GM10266 (cell line): Measurements from ENCODE around the gene RRP12.
A peak's percentile ranks its signal among the peaks of the same experiment; 100 is the strongest.

ENCODE experiments used
- DNase-seq: peaks from one replicate; pipeline ENCODE4 v3.0.0; 2012; ENCODE audit errors: extremely low spot score
- TF ChIP-seq, protein P1 (sequence below): IDR thresholded peaks from 2 replicates; pipeline ENCODE4 v1.5.1; 2012; ENCODE audit warnings: mild to moderate bottlenecking, low read depth; ENCODE audit not compliant: control insufficient read depth, insufficient read depth; ENCODE audit errors: missing control alignments

The RRP12 gene

DNA sequence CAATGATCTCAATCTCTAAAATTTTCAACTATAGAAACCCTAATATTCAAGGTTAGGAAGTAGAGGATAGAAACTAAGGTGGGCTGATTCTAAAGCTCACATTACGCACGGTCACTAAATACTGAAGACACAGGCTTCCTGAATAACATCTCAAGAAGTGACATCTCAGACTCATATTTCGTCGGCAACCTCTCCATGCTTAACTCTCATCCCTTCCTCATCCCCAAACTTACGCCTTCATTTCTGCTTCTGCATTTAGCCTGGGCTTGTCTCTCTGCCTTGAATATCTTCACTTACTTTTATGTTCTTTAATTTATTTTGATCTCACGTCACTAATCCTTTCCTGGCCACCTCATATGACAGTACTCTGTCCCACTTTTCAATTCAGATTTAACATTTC, 34.1 kb upstream of the RRP12 start:
- TF ChIP-seq, protein P1, sequence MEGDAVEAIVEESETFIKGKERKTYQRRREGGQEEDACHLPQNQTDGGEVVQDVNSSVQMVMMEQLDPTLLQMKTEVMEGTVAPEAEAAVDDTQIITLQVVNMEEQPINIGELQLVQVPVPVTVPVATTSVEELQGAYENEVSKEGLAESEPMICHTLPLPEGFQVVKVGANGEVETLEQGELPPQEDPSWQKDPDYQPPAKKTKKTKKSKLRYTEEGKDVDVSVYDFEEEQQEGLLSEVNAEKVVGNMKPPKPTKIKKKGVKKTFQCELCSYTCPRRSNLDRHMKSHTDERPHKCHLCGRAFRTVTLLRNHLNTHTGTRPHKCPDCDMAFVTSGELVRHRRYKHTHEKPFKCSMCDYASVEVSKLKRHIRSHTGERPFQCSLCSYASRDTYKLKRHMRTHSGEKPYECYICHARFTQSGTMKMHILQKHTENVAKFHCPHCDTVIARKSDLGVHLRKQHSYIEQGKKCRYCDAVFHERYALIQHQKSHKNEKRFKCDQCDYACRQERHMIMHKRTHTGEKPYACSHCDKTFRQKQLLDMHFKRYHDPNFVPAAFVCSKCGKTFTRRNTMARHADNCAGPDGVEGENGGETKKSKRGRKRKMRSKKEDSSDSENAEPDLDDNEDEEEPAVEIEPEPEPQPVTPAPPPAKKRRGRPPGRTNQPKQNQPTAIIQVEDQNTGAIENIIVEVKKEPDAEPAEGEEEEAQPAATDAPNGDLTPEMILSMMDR, result no peak

GRCh38 chr10:97434557-97434956, 33.4 kb upstream of the RRP12 start:
- TF ChIP-seq, protein P1, result no peak
- DNase-seq, result no peak

More for the DNA sequence above, 34.1 kb upstream of the RRP12 start:
- DNase-seq, result no peak

DNA sequence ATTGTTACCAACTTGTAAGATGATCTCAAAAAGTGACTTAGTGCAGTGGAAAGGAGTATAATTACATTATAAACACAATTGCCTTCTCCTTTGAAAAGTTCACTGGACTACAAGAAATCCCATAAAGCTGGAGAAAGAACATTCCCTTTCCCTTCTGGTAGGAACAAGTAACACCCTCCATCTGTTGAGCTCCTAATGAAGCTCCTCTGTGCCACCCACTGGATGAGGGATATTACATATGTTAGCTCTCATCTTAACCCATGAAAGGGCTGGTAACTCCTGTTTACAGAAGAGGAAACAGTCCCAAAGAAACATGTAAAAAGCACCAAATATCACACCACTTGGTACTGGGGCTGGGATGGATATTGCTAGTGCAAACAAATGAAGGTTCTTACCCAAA, 32.9 kb upstream of the RRP12 start:
- TF ChIP-seq, protein P1, result no peak
- no peak for DNase-seq

- TF ChIP-seq, protein P1, result no peak
- no peak for DNase-seq
These were observed 27.4 kb upstream of the RRP12 start for GRCh38 chr10:97428572-97428981.

- DNase-seq, result peak; percentile 57
These were observed 26.5 kb upstream of the RRP12 start for GRCh38 chr10:97427571-97428179.

DNA sequence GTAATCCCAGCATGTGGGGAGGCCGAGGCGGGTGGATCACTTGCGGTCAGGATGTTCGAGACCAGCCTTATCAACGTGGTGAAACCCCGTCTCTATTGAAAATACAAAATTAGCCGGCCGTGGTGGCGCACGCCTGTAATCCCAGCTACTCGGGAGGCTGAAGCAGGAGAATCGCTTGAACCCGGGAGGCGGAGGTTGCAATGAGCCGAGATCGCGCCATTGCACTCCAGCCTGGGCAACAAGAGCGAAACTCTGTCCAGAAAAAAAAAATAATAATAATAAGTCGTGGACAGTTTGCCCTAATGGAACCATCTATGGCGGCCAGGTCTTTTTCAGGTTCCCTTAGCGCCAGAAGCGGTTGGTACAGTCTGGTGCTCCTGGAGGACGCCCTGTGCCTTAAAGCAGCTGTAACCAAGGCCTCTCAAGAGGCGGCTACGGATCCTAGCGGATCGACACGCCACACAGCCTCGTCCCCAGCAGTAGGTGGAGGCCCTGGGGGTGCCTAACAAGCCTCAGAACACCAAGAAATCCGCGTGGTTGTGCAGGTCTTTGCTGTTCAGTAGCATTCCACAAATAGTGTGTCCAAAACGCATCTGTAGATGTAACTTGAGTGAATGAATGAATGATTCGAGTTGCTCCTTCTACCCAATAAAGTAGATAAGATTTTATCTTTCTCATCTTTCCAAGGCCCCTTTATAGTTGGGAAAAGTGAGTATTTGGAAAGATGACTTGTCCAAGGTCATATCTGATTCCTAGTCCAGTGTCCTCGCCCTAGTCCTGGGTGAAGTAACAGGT, 25.8 kb upstream of the RRP12 start:
- DNase-seq, result no peak
- TF ChIP-seq, protein P1, result no peak

More at GRCh38 chr10:97427571-97428179, 26.5 kb upstream of the RRP12 start:
- TF ChIP-seq, protein P1, result no peak
